Memory B cell (primary cell): Measurements from ENCODE around the gene SSPN.

Experiments
- ATAC-seq: fragments of 150-1000 bp; cut with Tn5 transposase; 2 replicates; pipeline ENCODE4 v1.10.0; 2021; ENCODE audit warnings: low read depth, mild to moderate bottlenecking, moderate library complexity
- DNase-seq, 2 donors: peaks; one replicate each; pipeline ENCODE4 v3.0.0; 2022; ENCODE audit warnings: low spot score in 2 of 2
- H3K27ac Mint-ChIP-seq: one replicate; pipeline ENCODE4 v1.8.0; 2022; ENCODE audit warnings: mild to moderate bottlenecking, moderate library complexity, mixed read lengths
- H3K27me3 Mint-ChIP-seq: one replicate; pipeline ENCODE4 v1.8.0; 2022; ENCODE audit warnings: mixed read lengths
- H3K36me3 Mint-ChIP-seq: one replicate; pipeline ENCODE4 v1.8.0; 2022; ENCODE audit warnings: mild to moderate bottlenecking, mixed read lengths
- H3K4me1 Mint-ChIP-seq: one replicate; pipeline ENCODE4 v1.8.0; 2022; ENCODE audit warnings: mixed read lengths
- H3K4me3 Mint-ChIP-seq: one replicate; pipeline ENCODE4 v1.8.0; 2022; ENCODE audit warnings: mild to moderate bottlenecking, moderate library complexity, mixed read lengths
- H3K9me3 Mint-ChIP-seq: one replicate; pipeline ENCODE4 v1.8.0; 2022; ENCODE audit warnings: mixed read lengths

The SSPN gene

DNA sequence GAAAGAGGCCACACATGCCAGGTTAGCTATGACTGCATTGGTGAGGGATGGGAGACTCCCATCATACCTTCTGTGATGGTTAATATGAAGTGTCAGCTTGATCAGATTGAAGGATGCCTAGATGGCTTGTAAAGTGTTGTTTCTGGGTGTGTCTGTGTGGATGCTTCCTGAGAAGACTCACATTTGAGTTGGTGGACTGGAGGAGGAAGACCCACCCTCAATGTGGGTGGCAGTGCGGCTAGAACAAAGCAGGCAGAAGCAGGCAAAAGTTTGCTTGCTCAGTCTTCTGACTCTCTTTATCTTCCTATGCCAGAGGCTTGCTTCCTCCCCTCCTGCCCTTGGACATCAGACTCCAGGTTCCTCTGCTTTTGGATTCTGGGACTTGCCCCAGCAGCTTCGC lies 88.2 kb downstream of the SSPN start:
- H3K9me3 Mint-ChIP-seq = no peaks in the 10 kb centered on the region
- DNase-seq = no peak
- H3K4me1 Mint-ChIP-seq = peaks cover 13% of the 10 kb centered on the region
- H3K4me3 Mint-ChIP-seq = no peak overlapping the region
- ATAC-seq = no peak
- H3K27ac Mint-ChIP-seq = no peak overlapping the region
- no peaks in the 10 kb centered on the region for H3K27me3 Mint-ChIP-seq
- peaks cover 7% of the 10 kb centered on the region for H3K36me3 Mint-ChIP-seq

DNA sequence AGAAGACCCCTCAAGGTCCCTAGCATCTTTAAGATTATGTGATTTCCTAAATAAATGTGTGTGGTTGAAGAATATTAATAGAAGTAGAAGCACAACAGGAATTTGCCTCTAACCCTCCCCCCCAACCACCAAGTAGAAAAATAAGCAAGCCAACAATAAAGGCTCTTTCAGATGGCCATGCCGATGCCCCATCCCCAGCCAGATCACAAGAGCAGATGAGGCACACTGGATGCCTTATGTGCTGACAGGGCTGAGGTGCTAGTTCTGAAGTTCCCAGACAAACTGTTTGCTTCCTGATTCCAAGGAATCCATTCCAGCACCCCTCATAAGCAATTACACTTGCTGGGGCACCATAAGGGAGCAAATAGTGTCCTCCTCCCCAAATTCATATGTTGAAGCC lies 90.0 kb downstream of the SSPN start:
- H3K27me3 Mint-ChIP-seq = no peaks in the 10 kb centered on the region
- no peaks in the 10 kb centered on the region for H3K9me3 Mint-ChIP-seq
- H3K36me3 Mint-ChIP-seq = peaks cover 5% of the 10 kb centered on the region
- no peak for ATAC-seq
- no peak for DNase-seq
- no peak overlapping the region for H3K4me3 Mint-ChIP-seq
- no peak overlapping the region for H3K27ac Mint-ChIP-seq
- H3K4me1 Mint-ChIP-seq = peaks cover 7% of the 10 kb centered on the region

DNA sequence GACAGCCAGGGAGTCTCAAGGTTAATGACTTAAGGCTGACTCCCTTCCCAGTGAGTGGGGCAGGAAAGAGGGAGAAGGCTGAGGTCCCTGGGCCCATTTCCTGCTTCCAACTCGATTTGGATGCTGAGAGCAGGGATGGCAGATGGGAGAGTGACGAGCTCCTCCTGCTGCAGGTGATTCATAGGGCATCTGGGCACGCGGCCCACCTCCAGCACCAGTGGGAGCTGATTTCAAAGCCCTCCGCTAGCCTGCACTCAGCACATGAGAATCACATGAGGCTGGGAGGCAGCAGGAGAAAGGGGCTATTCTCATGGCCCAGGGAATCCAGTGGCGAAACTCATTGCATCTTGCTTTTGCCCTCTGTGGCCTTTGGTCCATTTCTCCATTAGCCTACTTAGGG lies 90.8 kb downstream of the SSPN start:
- peaks cover 13% of the 10 kb centered on the region for H3K4me1 Mint-ChIP-seq
- no peaks in the 10 kb centered on the region for H3K27me3 Mint-ChIP-seq
- peaks cover 5% of the 10 kb centered on the region for H3K36me3 Mint-ChIP-seq
- H3K27ac Mint-ChIP-seq = no peak overlapping the region
- no peaks in the 10 kb centered on the region for H3K9me3 Mint-ChIP-seq
- ATAC-seq = no peak
- no peak for DNase-seq
- H3K4me3 Mint-ChIP-seq = no peak overlapping the region

DNA sequence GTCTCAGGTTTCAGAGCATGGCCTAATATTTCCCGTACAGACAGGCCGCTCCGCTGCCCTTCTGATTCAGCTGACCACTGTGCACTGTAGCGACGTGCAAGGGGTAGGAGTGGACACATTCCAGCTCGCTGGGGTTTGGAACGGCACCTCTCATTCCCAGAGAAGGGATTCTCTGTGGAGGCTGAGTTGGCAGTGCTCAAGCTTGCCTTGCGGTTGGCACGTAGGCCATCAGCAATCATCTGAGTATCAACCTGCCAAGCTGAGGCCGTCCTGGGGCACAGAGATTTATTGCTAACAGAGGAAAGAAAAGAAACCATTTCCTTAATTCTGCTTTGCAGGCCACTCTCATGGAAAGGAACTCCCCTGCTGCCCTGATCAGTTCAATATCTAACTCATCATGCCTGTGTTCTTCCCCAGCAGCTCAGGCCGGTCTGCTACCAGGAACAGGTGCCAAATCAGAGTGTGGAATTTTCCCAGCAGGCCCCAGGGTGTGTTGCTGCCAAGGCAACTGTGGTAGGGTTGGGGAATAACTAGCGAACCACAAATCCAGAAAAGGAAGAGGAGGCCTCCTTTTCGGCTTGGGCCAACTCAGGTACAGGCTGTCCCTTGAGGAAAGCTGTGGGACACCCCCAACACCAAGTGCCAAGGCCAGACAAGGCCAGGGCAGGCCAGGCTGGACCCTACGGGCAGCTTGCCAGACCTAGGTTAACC lies 92.5 kb downstream of the SSPN start:
- Mint-ChIP-seq H3K27me3 (no peaks in the 10 kb centered on the region), H3K4me1 (peaks cover 12% of the 10 kb centered on the region), H3K9me3 (no peaks in the 10 kb centered on the region), H3K4me3 (no peak overlapping the region), H3K27ac (no peak overlapping the region), H3K36me3 (peaks cover 4% of the 10 kb centered on the region)
- no peak for ATAC-seq
- no peak for DNase-seq

DNA sequence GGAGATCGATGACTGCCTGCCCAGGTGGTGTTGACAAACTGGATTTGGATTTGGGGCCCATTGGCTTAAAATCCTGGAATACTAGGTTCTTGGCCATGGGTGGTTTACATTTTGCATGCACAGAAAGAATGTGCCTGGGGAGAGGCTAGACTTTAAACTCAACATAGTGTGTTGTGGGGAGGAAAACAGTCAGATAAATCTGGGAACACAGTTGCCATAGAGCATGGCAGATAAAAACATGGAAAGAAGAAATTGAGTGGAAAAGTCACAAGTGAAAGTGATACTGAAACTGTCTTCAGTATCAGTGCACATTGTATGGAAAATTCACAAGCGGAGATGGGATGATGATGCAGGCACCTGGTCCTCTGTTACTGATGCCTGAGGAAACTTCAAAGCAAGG lies 95.2 kb downstream of the SSPN start:
- no peak overlapping the region for H3K27ac Mint-ChIP-seq

DNA sequence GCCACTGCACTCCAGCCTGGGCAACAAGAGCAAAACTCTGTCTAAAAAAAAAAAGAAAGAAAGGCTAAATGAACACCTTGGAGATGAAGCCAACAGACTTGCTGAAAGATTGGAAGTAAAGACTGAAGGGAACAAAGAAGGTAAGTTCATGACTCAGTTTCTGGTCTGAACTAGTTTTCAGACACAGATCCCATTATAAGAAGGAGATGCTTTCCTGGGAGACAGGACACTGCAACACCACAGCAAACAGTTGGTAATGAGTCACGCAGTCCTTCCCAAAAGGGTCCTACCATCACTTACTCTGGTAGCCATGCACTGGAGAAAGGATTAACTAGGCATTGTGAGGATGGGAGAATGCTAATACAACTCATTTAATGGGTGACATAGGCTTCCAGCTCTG lies 97.2 kb downstream of the SSPN start:
- Mint-ChIP-seq H3K27me3 (no peaks in the 10 kb centered on the region), H3K27ac (no peak overlapping the region), H3K4me3 (no peak overlapping the region), H3K9me3 (no peaks in the 10 kb centered on the region), H3K4me1 (peaks cover 16% of the 10 kb centered on the region), H3K36me3 (peaks cover 2% of the 10 kb centered on the region)
- no peak for DNase-seq
- ATAC-seq = no peak

More for the DNA sequence above, 95.2 kb downstream of the SSPN start:
- H3K4me3 Mint-ChIP-seq = no peak overlapping the region
- peaks cover 11% of the 10 kb centered on the region for H3K4me1 Mint-ChIP-seq
- no peaks in the 10 kb centered on the region for H3K27me3 Mint-ChIP-seq
- H3K36me3 Mint-ChIP-seq = peaks cover 3% of the 10 kb centered on the region
- ATAC-seq = no peak
- H3K9me3 Mint-ChIP-seq = no peaks in the 10 kb centered on the region
- DNase-seq = no peak

DNA sequence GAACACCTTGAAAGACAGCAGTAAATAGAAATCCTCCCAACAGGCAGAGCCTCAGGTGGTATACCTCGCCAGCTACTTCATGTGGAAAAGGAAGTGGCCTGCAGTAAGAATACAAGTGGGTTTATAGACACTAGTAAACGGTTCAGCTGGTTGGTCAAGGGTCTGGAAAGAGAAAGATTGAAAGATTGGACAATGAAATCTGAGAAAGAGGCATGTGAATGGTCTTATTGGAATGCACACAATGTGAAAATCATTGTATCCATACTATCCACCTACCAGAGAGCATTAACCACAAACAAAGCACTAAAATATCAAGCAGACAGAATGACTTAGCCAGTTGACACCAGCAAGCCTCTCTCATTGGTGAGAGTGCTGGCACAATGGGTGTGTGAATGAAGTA lies 98.2 kb downstream of the SSPN start:
- peaks cover 2% of the 10 kb centered on the region for H3K36me3 Mint-ChIP-seq
- H3K27ac Mint-ChIP-seq = no peak overlapping the region
- H3K27me3 Mint-ChIP-seq = no peaks in the 10 kb centered on the region
- H3K4me3 Mint-ChIP-seq = no peak overlapping the region
- DNase-seq = no peak
- peaks cover 16% of the 10 kb centered on the region for H3K4me1 Mint-ChIP-seq
- no peak for ATAC-seq
- no peaks in the 10 kb centered on the region for H3K9me3 Mint-ChIP-seq

DNA sequence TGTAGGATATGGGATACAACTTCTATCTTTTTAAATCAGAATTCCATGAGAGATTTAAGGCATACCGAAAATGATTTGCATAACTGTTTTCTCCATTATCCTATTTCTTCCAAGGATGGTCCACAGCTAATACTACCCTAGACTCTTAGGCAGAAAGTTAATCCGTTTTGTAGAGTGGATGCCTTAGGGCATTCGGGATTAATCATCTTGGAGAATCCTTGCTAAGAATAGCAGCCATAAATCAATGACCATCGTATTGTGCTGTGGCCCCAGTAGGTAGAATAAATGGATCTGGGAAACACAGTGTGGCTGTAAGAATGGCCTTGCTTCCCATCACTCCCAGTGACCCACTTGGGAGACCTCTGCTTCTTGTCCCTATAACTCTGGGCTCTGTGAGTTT lies 99.6 kb downstream of the SSPN start:
- H3K36me3 Mint-ChIP-seq = peaks cover 2% of the 10 kb centered on the region
- H3K4me3 Mint-ChIP-seq = no peak overlapping the region
- H3K4me1 Mint-ChIP-seq = peaks cover 25% of the 10 kb centered on the region
- H3K9me3 Mint-ChIP-seq = no peaks in the 10 kb centered on the region
- no peak overlapping the region for H3K27ac Mint-ChIP-seq
- no peak for ATAC-seq
- no peak for DNase-seq
- no peaks in the 10 kb centered on the region for H3K27me3 Mint-ChIP-seq

DNA sequence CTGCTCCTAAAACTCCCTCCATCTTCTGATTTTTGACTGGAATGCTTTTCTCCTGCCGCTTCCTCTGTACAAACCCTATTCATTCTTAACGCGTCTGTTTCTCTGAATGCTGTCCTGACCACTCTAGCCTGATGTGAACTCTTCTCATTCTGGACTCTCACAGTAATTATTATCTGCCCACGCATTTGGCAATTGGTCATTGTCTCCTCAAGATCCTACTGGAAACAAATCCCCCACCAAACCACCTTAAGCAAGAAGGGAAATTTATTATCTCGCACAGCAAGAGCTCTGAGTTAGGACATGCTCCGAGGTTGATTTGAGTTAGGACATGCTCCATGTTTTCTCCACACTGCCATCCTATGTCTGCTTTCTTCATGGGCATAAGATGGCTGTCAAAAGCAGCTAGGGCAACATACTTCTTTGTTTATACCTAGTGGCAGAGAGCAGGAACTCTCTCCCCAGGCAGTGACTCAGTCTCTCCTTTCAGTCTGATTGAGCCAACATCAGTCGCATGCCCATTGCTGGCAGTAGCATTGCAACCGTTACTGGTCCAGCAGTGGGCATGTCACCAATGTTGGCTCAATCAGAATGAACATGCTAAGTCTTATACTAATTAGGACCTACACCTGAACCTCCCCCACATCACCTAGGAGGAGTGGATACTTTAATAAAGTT lies 102.2 kb downstream of the SSPN start:
- ATAC-seq = no peak
- H3K9me3 Mint-ChIP-seq = no peaks in the 10 kb centered on the region
- H3K36me3 Mint-ChIP-seq = peaks cover 2% of the 10 kb centered on the region
- H3K27me3 Mint-ChIP-seq = no peaks in the 10 kb centered on the region
- no peak overlapping the region for H3K4me3 Mint-ChIP-seq
- H3K27ac Mint-ChIP-seq = no peak overlapping the region
- peaks cover 23% of the 10 kb centered on the region for H3K4me1 Mint-ChIP-seq
- no peak for DNase-seq

DNA sequence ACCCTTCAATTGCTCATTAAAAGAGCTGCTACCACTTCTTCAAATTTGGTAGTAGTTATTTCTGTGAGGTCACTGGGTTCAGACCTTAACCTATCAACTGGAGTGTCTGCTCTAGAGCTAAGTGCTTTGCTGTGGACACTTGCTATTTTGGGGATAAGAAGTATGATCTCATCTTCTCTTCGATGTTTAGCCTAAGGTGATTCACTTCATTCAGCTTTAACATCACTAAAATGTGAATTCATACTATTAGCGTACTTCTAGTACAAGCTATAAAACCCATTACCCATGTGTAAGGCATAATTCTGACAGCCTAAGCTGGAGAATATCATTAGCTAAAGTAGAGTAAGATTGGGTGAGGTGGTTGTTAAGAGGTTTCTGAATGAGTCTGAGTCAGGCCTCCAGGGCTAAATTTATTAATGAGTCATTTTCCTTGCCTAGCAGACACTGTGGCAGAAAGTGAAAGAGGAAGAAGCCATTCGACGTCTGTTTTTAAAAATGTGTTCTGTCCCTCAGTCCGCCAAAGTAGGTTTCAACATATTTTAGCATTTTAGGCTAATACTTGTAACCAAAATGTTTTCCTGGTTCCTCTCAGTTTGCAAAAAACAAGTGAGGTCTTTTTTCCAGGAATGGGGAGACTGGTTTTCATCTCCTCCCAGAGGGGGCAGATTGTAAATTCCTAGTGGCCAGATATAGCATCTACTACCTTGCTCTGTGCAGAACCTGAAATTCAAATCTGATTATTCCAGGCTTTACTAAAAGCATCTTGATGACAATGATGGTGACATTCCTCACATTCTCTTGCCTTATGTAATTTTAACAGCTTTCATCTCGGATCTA lies 103.6 kb downstream of the SSPN start:
- DNase-seq = peak in 1 of 2 donors; percentile 33
- Mint-ChIP-seq H3K9me3 (no peaks in the 10 kb centered on the region), H3K36me3 (peaks cover 2% of the 10 kb centered on the region), H3K27ac (peak overlapping the region; percentile 81), H3K4me3 (peak overlapping the region; percentile 35), H3K4me1 (peaks cover 17% of the 10 kb centered on the region), H3K27me3 (no peaks in the 10 kb centered on the region)
- ATAC-seq = peak; percentile 96

DNA sequence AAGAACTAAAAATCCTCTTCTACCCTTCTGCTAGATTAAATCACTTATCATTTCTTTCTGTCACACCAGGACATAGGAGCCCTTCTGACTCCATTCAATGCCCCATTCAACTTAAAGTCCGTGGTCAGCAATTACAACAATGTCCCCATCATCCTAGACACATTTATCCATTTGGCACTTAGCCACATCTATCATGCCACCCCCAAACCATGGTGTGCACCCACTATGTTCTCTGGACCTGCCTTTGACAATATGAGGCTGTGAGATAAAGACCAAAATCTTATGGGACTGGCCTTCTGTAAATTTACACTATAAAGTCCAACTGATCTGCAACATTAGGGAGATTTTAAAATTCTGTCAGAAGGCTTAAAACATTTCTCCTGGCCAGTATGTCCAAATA lies 104.4 kb downstream of the SSPN start:
- no peak for DNase-seq
- no peak for ATAC-seq
- Mint-ChIP-seq H3K9me3 (no peaks in the 10 kb centered on the region), H3K27ac (peak overlapping the region; percentile 81), H3K36me3 (peaks cover 2% of the 10 kb centered on the region), H3K27me3 (no peaks in the 10 kb centered on the region), H3K4me3 (peak overlapping the region; percentile 31), H3K4me1 (peaks cover 17% of the 10 kb centered on the region)
